K562 (cell line): Measurements from ENCODE around the gene THAP4. TPM values are rescaled to one million over a fixed set of nuclear protein-coding genes. Genes with fewer than 3 reads are reported as not detected.
A peak's percentile ranks its signal among the peaks of the same experiment; 100 is the strongest.

Source experiments
- CAMTA2 ChIP-seq: fragments of 250-450 bp; sonication (Bioruptor Pico); conservative IDR thresholded peaks from 2 replicates; pipeline ENCODE4 v1.5.1; 2022
- HNRNPH1 ChIP-seq: fragments of 200-400 bp; formaldehyde crosslinking; optimal IDR thresholded peaks from 2 replicates; pipeline ENCODE3; 2017; ENCODE audit warnings: low read depth, mild to moderate bottlenecking, low read length, moderate library complexity
- KDM5B ChIP-seq: fragments of 200-600 bp; sonication (generic); IDR thresholded peaks from 2 replicates; pipeline ENCODE4 v1.6.1; 2012; ENCODE audit warnings: low read depth, mild to moderate bottlenecking, moderate library complexity, low read length, control low read depth, inconsistent platforms; ENCODE audit not compliant: insufficient replicate concordance
- KLF10 ChIP-seq: fragments of 250-450 bp; sonication (Bioruptor Pico); IDR thresholded peaks from 2 replicates; pipeline ENCODE4 v1.6.1; 2021; ENCODE audit warnings: matching md5 sums
- NKRF ChIP-seq: fragments of 450-650 bp; IDR thresholded peaks from 2 replicates; pipeline ENCODE4 v1.6.1; 2016; ENCODE audit warnings: borderline replicate concordance
- PHF8 ChIP-seq: fragments of 200-600 bp; sonication (generic); IDR thresholded peaks from 2 replicates; pipeline ENCODE4 v1.6.1; 2012; ENCODE audit warnings: mixed run types, mild to moderate bottlenecking, inconsistent platforms, low read length, moderate library complexity, borderline replicate concordance
- TFE3 ChIP-seq: fragments of 450-650 bp; formaldehyde crosslinking; IDR thresholded peaks from 2 replicates; pipeline ENCODE4 v1.4.0; 2020; ENCODE audit warnings: mild to moderate bottlenecking, mixed read lengths
- TSHZ1 ChIP-seq: fragments of 250-450 bp; sonication (Bioruptor Pico); IDR thresholded peaks from 2 replicates; pipeline ENCODE4 v1.4.0; 2020; ENCODE audit warnings: mild to moderate bottlenecking, moderate library complexity
- UBTF ChIP-seq, 2 experiments: IDR thresholded peaks; 2 replicates each; pipeline ENCODE4 v1.6.1; 2012; ENCODE audit warnings: improper control_type of control experiment in 2 of 2, low read depth in 2 of 2, low read length in 2 of 2, borderline replicate concordance in 1 of 2
- ZEB2 ChIP-seq: fragments of 450-650 bp; IDR thresholded peaks from 2 replicates; pipeline ENCODE4 v1.6.1; 2016
- ZFX ChIP-seq: sonication (generic); formaldehyde crosslinking; IDR thresholded peaks from 2 replicates; pipeline ENCODE4 v1.8.0; 2022; ENCODE audit warnings: mild to moderate bottlenecking, missing genetic modification reagents, moderate library complexity
- ZNF121 ChIP-seq: sonication (generic); formaldehyde crosslinking; conservative IDR thresholded peaks from 2 replicates; pipeline ENCODE4 v1.8.0; 2022; ENCODE audit warnings: missing genetic modification reagents
- ZNF384 ChIP-seq: IDR thresholded peaks from 2 replicates; pipeline ENCODE4 v1.6.1; 2012; ENCODE audit warnings: low read depth, low read length, improper control_type of control experiment
- ZNF764 ChIP-seq: fragments of 250-450 bp; sonication (Bioruptor Pico); IDR thresholded peaks from 2 replicates; pipeline ENCODE4 v1.4.0; 2020; ENCODE audit warnings: low read depth, mild to moderate bottlenecking, moderate library complexity
- polyA plus RNA-seq, 8 experiments: library from polyadenylated mRNA; depleted of rRNA in 4 of 8; stranded (reverse) in 5 of 8; unstranded in 3 of 8; fragments of >200 nt; fragmentation: Nextera tagmentation in 2 of 8; fragmentation: Illumina TruSeq in 1 of 8; extraction: Ambion mirVana in 2 of 8; extraction: Trizol in 1 of 8; gene quantifications; 2 replicates each; pipeline versions ENCODE4 v1.2.1 to v1.2.3, GENCODE V29; 2011 to 2014; ENCODE audit warnings: inconsistent platforms in 1 of 8, missing spikeins in 1 of 8
- total RNA-seq, 7 experiments: library from RNA; depleted of rRNA in 6 of 7; stranded (reverse); fragments of >200 nt in 6 of 7; fragmentation: Illumina TruSeq in 2 of 7; extraction: Trizol in 2 of 7; gene quantifications; 2 replicates each; pipeline versions ENCODE4 v1.2.1 to v1.2.3, GENCODE V29; 2011 to 2021; ENCODE audit warnings: low replicate concordance in 1 of 7
- TF ChIP-seq, protein P1 (sequence below): fragments of 450-650 bp; formaldehyde crosslinking; IDR thresholded peaks from 2 replicates; pipeline ENCODE4 v1.4.0; 2020; ENCODE audit warnings: mild to moderate bottlenecking

The THAP4 gene
- total and polyA plus RNA-seq, 9 of the 15 experiments (the other 6 are each of a cell fraction or from before 2014, with no cell fraction given) = 8.6 to 60.9 (median 43.9) TPM

- TF ChIP-seq HNRNPH1 = no peak
- TF ChIP-seq UBTF (IDR thresholded peaks at IDR 0.05; ENCODE audit: borderline replicate concordance in 1 of 2, low read depth in 2 of 2, low read length in 2 of 2) = peak; percentile 50 to 58; a peak in 2 of 4 replicates
- TF ChIP-seq ZNF384 = no peak
- TF ChIP-seq KLF10 (CRISPR knock-in tag) = no peak
- TF ChIP-seq NKRF = peak; percentile 66; the same call in 1 of the 2 replicates
- TF ChIP-seq PHF8 = peak; percentile 44; the same call in 1 of the 2 replicates
- peak; percentile 73 for TF ChIP-seq ZFX (CRISPR knock-in tag)
- no peak for TF ChIP-seq ZEB2
- TF ChIP-seq, protein P1, sequence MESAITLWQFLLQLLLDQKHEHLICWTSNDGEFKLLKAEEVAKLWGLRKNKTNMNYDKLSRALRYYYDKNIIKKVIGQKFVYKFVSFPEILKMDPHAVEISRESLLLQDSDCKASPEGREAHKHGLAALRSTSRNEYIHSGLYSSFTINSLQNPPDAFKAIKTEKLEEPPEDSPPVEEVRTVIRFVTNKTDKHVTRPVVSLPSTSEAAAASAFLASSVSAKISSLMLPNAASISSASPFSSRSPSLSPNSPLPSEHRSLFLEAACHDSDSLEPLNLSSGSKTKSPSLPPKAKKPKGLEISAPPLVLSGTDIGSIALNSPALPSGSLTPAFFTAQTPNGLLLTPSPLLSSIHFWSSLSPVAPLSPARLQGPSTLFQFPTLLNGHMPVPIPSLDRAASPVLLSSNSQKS = no peak
- no peak for TF ChIP-seq TFE3 (CRISPR knock-in tag)
- no peak for TF ChIP-seq ZNF121 (CRISPR knock-in tag)
- no peak for TF ChIP-seq TSHZ1 (CRISPR knock-in tag)
- TF ChIP-seq ZNF764 (CRISPR knock-in tag) = no peak
- no peak for TF ChIP-seq CAMTA2 (CRISPR knock-in tag)
- no peak for TF ChIP-seq KDM5B
Observed at GRCh38 chr2:241636182-241637017, 558 bp downstream of the THAP4 start (continued).
